KMS-11 (cell line): ENCODE results near the gene PROM2.

ENCODE experiments used
- H2AFZ ChIP-seq: fragments of 200-600 bp; sonication (generic); 2 replicates; pipeline ENCODE4 v1.6.1; 2016; ENCODE audit warnings: antibody characterized with exemption, mixed run types, low read depth
- H3K27ac ChIP-seq: fragments of 200-600 bp; sonication (generic); 2 replicates; pipeline ENCODE4 v1.6.1; 2016; ENCODE audit warnings: mild to moderate bottlenecking, mixed run types
- H3K27me3 ChIP-seq: fragments of 200-600 bp; sonication (generic); 2 replicates; pipeline ENCODE4 v1.6.1; 2017; ENCODE audit warnings: mild to moderate bottlenecking, low read depth, mixed run types, moderate library complexity; ENCODE audit not compliant: insufficient read depth
- H3K36me3 ChIP-seq: fragments of 200-600 bp; sonication (generic); 2 replicates; pipeline ENCODE4 v1.6.1; 2017; ENCODE audit warnings: mild to moderate bottlenecking, mixed run types; ENCODE audit not compliant: insufficient read depth
- H3K4me1 ChIP-seq: fragments of 200-600 bp; sonication (generic); 2 replicates; pipeline ENCODE4 v1.6.1; 2016; ENCODE audit warnings: mild to moderate bottlenecking, low read depth, mixed run types; ENCODE audit not compliant: poor library complexity, severe bottlenecking
- H3K4me2 ChIP-seq: fragments of 200-600 bp; sonication (generic); 2 replicates; pipeline ENCODE4 v1.7.0; 2016; ENCODE audit warnings: mild to moderate bottlenecking, mixed run types
- H3K4me3 ChIP-seq: fragments of 200-600 bp; sonication (generic); IDR thresholded peaks from 2 replicates; pipeline ENCODE4 v1.6.1; 2017; ENCODE audit warnings: low read depth, low read length, mixed read lengths; ENCODE audit not compliant: insufficient read depth
- H3K79me2 ChIP-seq: fragments of 200-600 bp; sonication (generic); 2 replicates; pipeline ENCODE4 v1.6.1; 2016; ENCODE audit warnings: low read depth, mixed run types; ENCODE audit not compliant: insufficient read depth
- H3K9ac ChIP-seq: fragments of 200-600 bp; sonication (generic); 2 replicates; pipeline ENCODE4 v1.6.1; 2016; ENCODE audit warnings: mild to moderate bottlenecking, mixed run types
- H4K20me1 ChIP-seq: fragments of 200-600 bp; sonication (generic); 2 replicates; pipeline ENCODE4 v1.6.1; 2016; ENCODE audit warnings: mild to moderate bottlenecking, mixed run types; ENCODE audit not compliant: insufficient read depth
- CTCF ChIP-seq: fragments of 200-600 bp; sonication (generic); conservative IDR thresholded peaks from 2 replicates; pipeline ENCODE4 v1.6.1; 2017; ENCODE audit warnings: low read depth, mild to moderate bottlenecking, antibody characterized with exemption, low read length, moderate library complexity, mixed read lengths

The PROM2 gene

GRCh38 chr2:95277246-95277906, 3.1 kb downstream of the PROM2 start:
- Histone ChIP-seq H3K27ac (no peak overlapping the region), H3K4me3 (no peak overlapping the region), H2AFZ (no peak overlapping the region), H3K79me2 (no peaks in the 10 kb centered on the region), H3K27me3 (no peaks in the 10 kb centered on the region), H3K4me1 (no peaks in the 10 kb centered on the region), H4K20me1 (no peaks in the 10 kb centered on the region), H3K4me2 (no peak overlapping the region), H3K9ac (no peak overlapping the region), H3K36me3 (no peaks in the 10 kb centered on the region)
- no peak for TF ChIP-seq CTCF

DNA sequence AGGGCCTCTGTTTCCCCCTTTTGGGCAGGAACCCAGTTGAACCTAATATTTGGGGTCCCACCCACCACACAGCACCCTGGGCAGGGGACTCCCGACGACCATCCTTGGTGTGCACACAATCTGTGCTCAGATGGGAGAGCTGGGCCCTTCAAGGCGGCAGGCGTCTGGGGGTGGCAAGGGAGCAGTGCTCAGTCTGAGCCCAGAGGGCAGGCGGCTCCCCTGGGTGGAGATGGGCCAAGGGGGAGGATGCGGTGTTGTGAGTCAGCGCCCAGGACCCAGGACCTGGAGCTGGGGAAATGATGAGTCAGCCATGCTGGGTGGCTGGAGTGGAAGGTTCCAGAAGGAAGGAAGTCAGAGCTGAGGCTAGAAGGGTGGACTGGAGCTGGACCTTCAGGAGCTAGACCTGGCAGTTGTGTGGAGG, 3.8 kb downstream of the PROM2 start:
- no peak for TF ChIP-seq CTCF
- Histone ChIP-seq H3K36me3 (no peaks in the 10 kb centered on the region), H3K4me2 (no peak overlapping the region), H4K20me1 (no peaks in the 10 kb centered on the region), H3K79me2 (no peaks in the 10 kb centered on the region), H3K27me3 (no peaks in the 10 kb centered on the region), H2AFZ (no peak overlapping the region), H3K4me1 (no peaks in the 10 kb centered on the region), H3K9ac (no peak overlapping the region), H3K4me3 (no peak overlapping the region), H3K27ac (no peak overlapping the region)

DNA sequence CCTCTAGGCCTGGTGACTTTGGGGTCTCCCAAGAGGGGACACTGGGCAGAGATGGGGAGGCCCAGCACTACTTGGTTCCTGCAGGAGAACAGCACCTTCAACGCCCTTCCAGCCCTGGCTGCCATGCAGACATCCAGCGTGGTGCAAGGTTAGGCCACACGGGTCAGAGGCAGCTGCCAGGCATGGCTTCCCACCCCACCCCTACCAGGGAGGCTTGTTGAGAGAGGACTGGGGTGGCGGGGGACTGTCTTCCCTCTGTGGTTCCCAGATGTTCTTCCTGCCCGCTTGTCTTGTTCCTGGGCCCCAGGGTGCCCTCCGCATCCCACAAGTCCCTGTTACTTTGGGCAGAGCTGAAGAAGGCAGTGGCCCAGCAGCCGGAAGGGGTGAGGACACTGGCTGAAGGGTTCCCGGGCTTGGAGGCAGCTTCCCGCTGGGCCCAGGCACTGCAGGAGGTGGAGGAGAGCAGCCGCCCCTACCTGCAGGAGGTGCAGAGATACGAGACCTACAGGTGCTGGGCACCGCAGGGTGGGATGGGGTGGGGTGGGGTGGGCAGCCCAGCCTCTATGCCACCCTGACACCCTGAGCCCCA, 4.5 kb downstream of the PROM2 start:
- no peaks in the 10 kb centered on the region for H3K27me3 ChIP-seq
- H3K4me2 ChIP-seq, result no peak overlapping the region
- H3K27ac ChIP-seq, result no peak overlapping the region

GRCh38 chr2:95279435-95280035, 5.3 kb downstream of the PROM2 start:
- Histone ChIP-seq H3K9ac (no peak overlapping the region), H4K20me1 (no peaks in the 10 kb centered on the region), H2AFZ (no peak overlapping the region), H3K4me1 (no peaks in the 10 kb centered on the region), H3K4me2 (no peak overlapping the region), H3K4me3 (no peak overlapping the region), H3K27me3 (no peaks in the 10 kb centered on the region), H3K79me2 (no peaks in the 10 kb centered on the region), H3K27ac (no peak overlapping the region), H3K36me3 (no peaks in the 10 kb centered on the region)
- TF ChIP-seq CTCF, result no peak

More for the DNA sequence above, 4.5 kb downstream of the PROM2 start:
- no peaks in the 10 kb centered on the region for H3K36me3 ChIP-seq
- no peak overlapping the region for H2AFZ ChIP-seq
- H3K9ac ChIP-seq, result no peak overlapping the region
- no peak for TF ChIP-seq CTCF
- no peaks in the 10 kb centered on the region for H3K4me1 ChIP-seq
- no peaks in the 10 kb centered on the region for H4K20me1 ChIP-seq
- H3K79me2 ChIP-seq, result no peaks in the 10 kb centered on the region
- no peak overlapping the region for H3K4me3 ChIP-seq
